ENCODE measurements around the gene WNT10A. TPM values are rescaled to one million over a fixed set of nuclear protein-coding genes. Genes with fewer than 3 reads are reported as not detected.

WNT10A gene
- total and polyA plus RNA-seq, 9 of the 15 experiments (the other 6 are each of a cell fraction or from before 2014, with no cell fraction given), result not detected

DNA sequence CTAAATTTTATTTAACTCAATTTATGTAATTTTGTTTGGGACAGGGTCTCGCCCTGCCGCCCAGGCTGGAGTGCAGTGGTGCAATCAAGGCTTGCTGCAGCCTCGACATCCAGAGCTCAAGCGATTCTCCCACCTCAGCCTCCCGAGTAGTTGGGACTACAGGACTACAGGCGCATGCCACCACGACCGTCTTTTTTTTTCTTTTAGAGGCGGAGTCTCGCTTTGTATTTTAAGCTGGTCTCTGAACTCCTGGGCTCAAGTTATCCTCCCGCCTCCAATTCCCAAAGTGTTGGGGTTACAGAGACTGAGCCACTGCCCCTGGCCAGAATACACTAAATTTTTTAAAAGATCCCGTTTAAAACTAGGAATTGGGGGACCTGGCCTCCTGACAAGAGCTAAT, 18.5 kb downstream of the WNT10A start (continued):
- TF ChIP-seq, protein P1, sequence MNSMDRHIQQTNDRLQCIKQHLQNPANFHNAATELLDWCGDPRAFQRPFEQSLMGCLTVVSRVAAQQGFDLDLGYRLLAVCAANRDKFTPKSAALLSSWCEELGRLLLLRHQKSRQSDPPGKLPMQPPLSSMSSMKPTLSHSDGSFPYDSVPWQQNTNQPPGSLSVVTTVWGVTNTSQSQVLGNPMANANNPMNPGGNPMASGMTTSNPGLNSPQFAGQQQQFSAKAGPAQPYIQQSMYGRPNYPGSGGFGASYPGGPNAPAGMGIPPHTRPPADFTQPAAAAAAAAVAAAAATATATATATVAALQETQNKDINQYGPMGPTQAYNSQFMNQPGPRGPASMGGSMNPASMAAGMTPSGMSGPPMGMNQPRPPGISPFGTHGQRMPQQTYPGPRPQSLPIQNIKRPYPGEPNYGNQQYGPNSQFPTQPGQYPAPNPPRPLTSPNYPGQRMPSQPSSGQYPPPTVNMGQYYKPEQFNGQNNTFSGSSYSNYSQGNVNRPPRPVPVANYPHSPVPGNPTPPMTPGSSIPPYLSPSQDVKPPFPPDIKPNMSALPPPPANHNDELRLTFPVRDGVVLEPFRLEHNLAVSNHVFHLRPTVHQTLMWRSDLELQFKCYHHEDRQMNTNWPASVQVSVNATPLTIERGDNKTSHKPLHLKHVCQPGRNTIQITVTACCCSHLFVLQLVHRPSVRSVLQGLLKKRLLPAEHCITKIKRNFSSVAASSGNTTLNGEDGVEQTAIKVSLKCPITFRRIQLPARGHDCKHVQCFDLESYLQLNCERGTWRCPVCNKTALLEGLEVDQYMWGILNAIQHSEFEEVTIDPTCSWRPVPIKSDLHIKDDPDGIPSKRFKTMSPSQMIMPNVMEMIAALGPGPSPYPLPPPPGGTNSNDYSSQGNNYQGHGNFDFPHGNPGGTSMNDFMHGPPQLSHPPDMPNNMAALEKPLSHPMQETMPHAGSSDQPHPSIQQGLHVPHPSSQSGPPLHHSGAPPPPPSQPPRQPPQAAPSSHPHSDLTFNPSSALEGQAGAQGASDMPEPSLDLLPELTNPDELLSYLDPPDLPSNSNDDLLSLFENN (IDR thresholded peaks at IDR 0.05; ENCODE audit: low read depth in 2 of 2, low read length in 2 of 2), result no peak

DNA sequence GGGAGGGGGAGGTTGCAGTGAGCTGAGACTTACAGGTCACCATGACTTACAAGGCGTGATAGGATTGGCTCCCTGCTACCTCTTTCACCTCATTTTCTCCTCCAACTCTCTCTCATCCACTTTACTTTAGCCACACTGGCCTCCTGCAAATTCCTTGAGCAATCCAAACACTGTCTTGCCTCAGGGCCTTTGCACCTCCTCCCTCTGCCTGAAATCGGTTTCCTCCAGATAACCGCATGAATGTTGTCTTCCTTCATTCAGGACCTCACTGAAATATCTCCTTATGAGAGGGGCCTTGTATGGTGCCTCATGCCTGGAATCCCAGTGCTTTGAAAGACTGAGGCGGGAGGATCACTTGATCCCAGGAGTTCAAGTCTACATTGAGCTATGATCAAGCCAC, 21.8 kb downstream of the WNT10A start:
- BruUV-seq (replicated peaks), result no TSS peak
- no peaks in the 10 kb centered on the region for H3K9me3 ChIP-seq (replicated peaks; ENCODE audit: control insufficient read depth, insufficient read depth, low read depth, low read length)
- no peaks in the 10 kb centered on the region for H4K20me1 ChIP-seq (replicated peaks; ENCODE audit: control insufficient read depth, insufficient read depth, low read length)
- no peak overlapping the region for H3K4me3 ChIP-seq
- no peaks in the 10 kb centered on the region for H3K79me2 ChIP-seq (ENCODE audit: control insufficient read depth, insufficient read depth, low read length)
- no peak for ATAC-seq
- no peak for DNase-seq (ENCODE audit: extremely low read depth in 1 of 4, low spot score in 3 of 4)
- no peaks in the 10 kb centered on the region for H3K36me3 ChIP-seq (ENCODE audit: control insufficient read depth, insufficient read depth, low read length)
- TF ChIP-seq SRSF9 (IDR thresholded peaks at IDR 0.05; ENCODE audit: borderline replicate concordance, low read depth, low read length) (no peak), SMC3 (conservative IDR thresholded peaks at IDR 0.05; ENCODE audit: insufficient read depth, low read depth, low read length) (no peak), MYC (IDR thresholded peaks at IDR 0.05; ENCODE audit: low read depth, low read length) (no peak), MYC (CRISPR knock-in tag; IDR thresholded peaks at IDR 0.05; ENCODE audit: borderline replicate concordance, low read depth) (no peak), ZNF436 (CRISPR knock-in tag; IDR thresholded peaks at IDR 0.05) (no peak), DMBX1 (CRISPR knock-in tag; IDR thresholded peaks at IDR 0.05; ENCODE audit: borderline replicate concordance) (no peak)
- TF ChIP-seq, protein P2, sequence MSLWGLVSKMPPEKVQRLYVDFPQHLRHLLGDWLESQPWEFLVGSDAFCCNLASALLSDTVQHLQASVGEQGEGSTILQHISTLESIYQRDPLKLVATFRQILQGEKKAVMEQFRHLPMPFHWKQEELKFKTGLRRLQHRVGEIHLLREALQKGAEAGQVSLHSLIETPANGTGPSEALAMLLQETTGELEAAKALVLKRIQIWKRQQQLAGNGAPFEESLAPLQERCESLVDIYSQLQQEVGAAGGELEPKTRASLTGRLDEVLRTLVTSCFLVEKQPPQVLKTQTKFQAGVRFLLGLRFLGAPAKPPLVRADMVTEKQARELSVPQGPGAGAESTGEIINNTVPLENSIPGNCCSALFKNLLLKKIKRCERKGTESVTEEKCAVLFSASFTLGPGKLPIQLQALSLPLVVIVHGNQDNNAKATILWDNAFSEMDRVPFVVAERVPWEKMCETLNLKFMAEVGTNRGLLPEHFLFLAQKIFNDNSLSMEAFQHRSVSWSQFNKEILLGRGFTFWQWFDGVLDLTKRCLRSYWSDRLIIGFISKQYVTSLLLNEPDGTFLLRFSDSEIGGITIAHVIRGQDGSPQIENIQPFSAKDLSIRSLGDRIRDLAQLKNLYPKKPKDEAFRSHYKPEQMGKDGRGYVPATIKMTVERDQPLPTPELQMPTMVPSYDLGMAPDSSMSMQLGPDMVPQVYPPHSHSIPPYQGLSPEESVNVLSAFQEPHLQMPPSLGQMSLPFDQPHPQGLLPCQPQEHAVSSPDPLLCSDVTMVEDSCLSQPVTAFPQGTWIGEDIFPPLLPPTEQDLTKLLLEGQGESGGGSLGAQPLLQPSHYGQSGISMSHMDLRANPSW (CRISPR knock-in tag; IDR thresholded peaks at IDR 0.05), result no peak
- no peak overlapping the region for H2AFZ ChIP-seq (ENCODE audit: low read depth, low read length)
- 0% methylated on average over 4 of the region's 4 CpGs for WGBS (ENCODE audit: insufficient coverage, low coverage, missing lambda C conversion rate)
- ChIA-PET POLR2A (no interaction called here), CTCF (ENCODE audit: low intra/inter-chr PET ratio) (no interaction called here)
- H3K27ac ChIP-seq (ENCODE audit: extremely low read depth, low read depth, low read length), result no peak overlapping the region
- peaks cover 7 to 19% of the 10 kb centered on the region in 2 experiments for H3K27me3 ChIP-seq (ENCODE audit: control insufficient read depth in 2 of 2, insufficient read depth in 2 of 2, low read length in 2 of 2)
- no peak overlapping the region for H3K9ac ChIP-seq (ENCODE audit: insufficient read depth in 1 of 2, low read depth in 2 of 2, low read length in 2 of 2)
- in situ Hi-C loops (cut with MboI) (no loop called here), intact Hi-C loops (cut with micrococcal nuclease) (no loop called here)
- no peaks in the 10 kb centered on the region for H3K9me1 ChIP-seq (ENCODE audit: control insufficient read depth, insufficient read depth, low read length)
- peaks cover 0 to 11% of the 10 kb centered on the region in 2 experiments; a peak in 2 of 5 replicates for H3K4me1 ChIP-seq (replicated peaks in 1 of 2; ENCODE audit: control insufficient read depth in 2 of 2, insufficient read depth in 2 of 2, low read length in 2 of 2)
- H3K4me2 ChIP-seq (ENCODE audit: insufficient read depth, low read length), result no peak overlapping the region
- no peak for FAIRE-seq

Measured in K562 (cell line).